HepG2 (cell line): ENCODE results near the gene SLC39A3. TPM values are rescaled to one million over a fixed set of nuclear protein-coding genes. Genes with fewer than 3 reads are reported as not detected.
A peak's percentile ranks its signal among the peaks of the same experiment; 100 is the strongest.

ENCODE experiments used
- CTCF ChIP-seq: sonication (generic); formaldehyde crosslinking; IDR thresholded peaks from 2 replicates; pipeline ENCODE4 v1.5.0; 2020; ENCODE audit warnings: mild to moderate bottlenecking, missing genetic modification reagents, moderate library complexity
- E2F2 ChIP-seq: sonication (generic); formaldehyde crosslinking; IDR thresholded peaks from 2 replicates; pipeline ENCODE4 v1.4.0; 2020; ENCODE audit warnings: missing genetic modification reagents, borderline replicate concordance
- HNF4A ChIP-seq: sonication (generic); formaldehyde crosslinking; IDR thresholded peaks from 2 replicates; pipeline ENCODE4 v1.4.0; 2020; ENCODE audit warnings: missing genetic modification reagents
- JDP2 ChIP-seq: sonication (generic); formaldehyde crosslinking; IDR thresholded peaks from 2 replicates; pipeline ENCODE4 v1.8.1; 2022; ENCODE audit warnings: missing genetic modification reagents, borderline replicate concordance
- MTF2 ChIP-seq: sonication (generic); formaldehyde crosslinking; IDR thresholded peaks from 2 replicates; pipeline ENCODE4 v1.5.0; 2020; ENCODE audit warnings: missing genetic modification reagents, borderline replicate concordance
- SMAD9 ChIP-seq: sonication (generic); formaldehyde crosslinking; IDR thresholded peaks from 2 replicates; pipeline ENCODE4 v1.5.1; 2020; ENCODE audit warnings: mild to moderate bottlenecking, missing genetic modification reagents
- TFDP1 ChIP-seq: IDR thresholded peaks from 2 replicates; pipeline ENCODE4 v1.6.1; 2016; ENCODE audit warnings: missing compliant biosample characterization, missing genetic modification reagents, borderline replicate concordance
- ZNF224 ChIP-seq: sonication (generic); formaldehyde crosslinking; IDR thresholded peaks from 2 replicates; pipeline ENCODE4 v1.5.0; 2020; ENCODE audit warnings: mild to moderate bottlenecking, missing genetic modification reagents
- ZNF24 ChIP-seq: fragments of 450-650 bp; IDR thresholded peaks from 2 replicates; pipeline ENCODE4 v1.6.1; 2017; ENCODE audit warnings: antibody characterized with exemption, mild to moderate bottlenecking
- ZNF546 ChIP-seq: sonication (generic); formaldehyde crosslinking; conservative IDR thresholded peaks from 2 replicates; pipeline ENCODE4 v1.8.1; 2023; ENCODE audit warnings: mild to moderate bottlenecking, missing genetic modification reagents
- ZNF616 ChIP-seq: sonication (generic); formaldehyde crosslinking; IDR thresholded peaks from 2 replicates; pipeline ENCODE4 v1.5.0; 2020; ENCODE audit warnings: low read depth, mild to moderate bottlenecking, missing genetic modification reagents
- polyA plus RNA-seq, 8 experiments: library from polyadenylated mRNA; depleted of rRNA in 3 of 8; stranded (reverse) in 7 of 8; unstranded in 1 of 8; fragments of >200 nt; fragmentation: Illumina TruSeq in 4 of 8; extraction: Trizol in 4 of 8; gene quantifications; 2 replicates each; pipeline versions ENCODE4 v1.2.1 to v1.2.3, GENCODE V29; 2011 to 2016; ENCODE audit warnings: low read depth in 4 of 8, missing spikeins in 1 of 8, mixed read lengths in 1 of 8; ENCODE audit not compliant: insufficient read depth in 1 of 8
- total RNA-seq, 5 experiments: library from RNA; depleted of rRNA; stranded (reverse); fragments of >200 nt; fragmentation: Illumina TruSeq; extraction: Trizol; gene quantifications; 2 replicates each; pipeline ENCODE4 v1.2.3, GENCODE V29; 2016; ENCODE audit warnings: low read depth in 1 of 5
- TF ChIP-seq, protein P1 (sequence below): sonication (generic); formaldehyde crosslinking; IDR thresholded peaks from 2 replicates; pipeline ENCODE4 v1.4.0; 2020; ENCODE audit warnings: missing genetic modification reagents
- TF ChIP-seq, protein P2 (sequence below): sonication (generic); formaldehyde crosslinking; IDR thresholded peaks from 2 replicates; pipeline ENCODE4 v1.8.1; 2023; ENCODE audit warnings: mild to moderate bottlenecking, missing genetic modification reagents
- TF ChIP-seq, protein P3 (sequence below): sonication (generic); formaldehyde crosslinking; IDR thresholded peaks from 2 replicates; pipeline ENCODE4 v1.5.0; 2020; ENCODE audit warnings: missing genetic modification reagents

Gene SLC39A3
- total and polyA plus RNA-seq, 2 of the 13 experiments (the other 11 are each of a cell fraction or from before 2014, with no cell fraction given): 33.6 to 41.6 TPM

DNA sequence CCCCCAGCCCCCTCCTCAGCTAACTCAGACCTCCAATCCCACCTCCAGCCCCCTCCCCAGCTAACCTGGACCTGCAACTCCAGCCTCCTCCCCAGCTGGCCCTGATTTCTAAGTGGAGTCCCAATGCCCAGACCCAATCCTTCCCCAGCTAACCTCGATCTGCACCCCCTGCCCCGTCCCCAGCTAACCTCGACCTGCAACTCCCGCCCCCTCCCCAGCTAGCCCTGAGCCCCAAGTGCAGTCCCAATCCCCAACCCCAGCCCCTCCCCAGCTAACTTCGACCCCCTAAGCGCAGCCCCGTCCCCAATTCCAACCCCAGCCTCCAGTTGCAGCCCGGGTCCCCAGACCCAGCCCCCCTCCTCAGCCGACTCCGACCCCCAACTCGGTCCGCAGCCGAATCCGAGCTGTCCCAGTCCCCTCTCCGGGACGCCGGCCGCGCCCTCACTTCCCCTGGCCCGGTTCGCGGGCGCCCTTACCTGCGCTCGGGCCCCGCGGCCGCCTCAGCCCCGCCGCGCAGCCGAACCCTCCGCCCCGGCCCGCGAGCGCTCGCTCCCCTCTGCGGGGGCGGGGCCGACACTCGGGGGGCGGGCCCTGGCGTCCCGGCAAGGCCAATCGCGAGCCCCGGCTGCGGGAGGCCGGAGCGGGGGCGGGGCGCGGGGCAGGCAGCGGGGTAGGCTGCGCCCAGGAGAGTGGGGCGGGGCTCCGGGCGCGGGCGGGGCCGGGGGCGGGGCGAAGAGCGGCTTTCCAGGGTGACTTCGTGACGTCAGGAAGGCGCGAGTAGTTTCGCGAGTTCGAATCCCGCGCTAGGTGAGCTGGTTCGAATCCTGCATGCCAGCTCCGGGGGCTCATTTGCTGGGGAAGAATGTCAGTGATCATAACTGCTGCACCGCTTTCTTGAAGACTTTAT is 37.4 kb downstream of the SLC39A3 start, which contains the start of gene GNG7 (continued):
- TF ChIP-seq SMAD9 (no peak), MTF2 (CRISPR knock-in tag) (no peak), TFDP1 (CRISPR knock-in tag) (no peak), ZNF546 (CRISPR knock-in tag) (no peak), ZNF24 (0 out of 2 replicates have a peak, but pooled peaks have one; percentile 20), JDP2 (CRISPR knock-in tag) (no peak), E2F2 (CRISPR knock-in tag) (no peak), ZNF616 (CRISPR knock-in tag) (no peak), HNF4A (CRISPR knock-in tag) (no peak), ZNF224 (CRISPR knock-in tag) (no peak), CTCF (no peak)
- TF ChIP-seq, protein P1, sequence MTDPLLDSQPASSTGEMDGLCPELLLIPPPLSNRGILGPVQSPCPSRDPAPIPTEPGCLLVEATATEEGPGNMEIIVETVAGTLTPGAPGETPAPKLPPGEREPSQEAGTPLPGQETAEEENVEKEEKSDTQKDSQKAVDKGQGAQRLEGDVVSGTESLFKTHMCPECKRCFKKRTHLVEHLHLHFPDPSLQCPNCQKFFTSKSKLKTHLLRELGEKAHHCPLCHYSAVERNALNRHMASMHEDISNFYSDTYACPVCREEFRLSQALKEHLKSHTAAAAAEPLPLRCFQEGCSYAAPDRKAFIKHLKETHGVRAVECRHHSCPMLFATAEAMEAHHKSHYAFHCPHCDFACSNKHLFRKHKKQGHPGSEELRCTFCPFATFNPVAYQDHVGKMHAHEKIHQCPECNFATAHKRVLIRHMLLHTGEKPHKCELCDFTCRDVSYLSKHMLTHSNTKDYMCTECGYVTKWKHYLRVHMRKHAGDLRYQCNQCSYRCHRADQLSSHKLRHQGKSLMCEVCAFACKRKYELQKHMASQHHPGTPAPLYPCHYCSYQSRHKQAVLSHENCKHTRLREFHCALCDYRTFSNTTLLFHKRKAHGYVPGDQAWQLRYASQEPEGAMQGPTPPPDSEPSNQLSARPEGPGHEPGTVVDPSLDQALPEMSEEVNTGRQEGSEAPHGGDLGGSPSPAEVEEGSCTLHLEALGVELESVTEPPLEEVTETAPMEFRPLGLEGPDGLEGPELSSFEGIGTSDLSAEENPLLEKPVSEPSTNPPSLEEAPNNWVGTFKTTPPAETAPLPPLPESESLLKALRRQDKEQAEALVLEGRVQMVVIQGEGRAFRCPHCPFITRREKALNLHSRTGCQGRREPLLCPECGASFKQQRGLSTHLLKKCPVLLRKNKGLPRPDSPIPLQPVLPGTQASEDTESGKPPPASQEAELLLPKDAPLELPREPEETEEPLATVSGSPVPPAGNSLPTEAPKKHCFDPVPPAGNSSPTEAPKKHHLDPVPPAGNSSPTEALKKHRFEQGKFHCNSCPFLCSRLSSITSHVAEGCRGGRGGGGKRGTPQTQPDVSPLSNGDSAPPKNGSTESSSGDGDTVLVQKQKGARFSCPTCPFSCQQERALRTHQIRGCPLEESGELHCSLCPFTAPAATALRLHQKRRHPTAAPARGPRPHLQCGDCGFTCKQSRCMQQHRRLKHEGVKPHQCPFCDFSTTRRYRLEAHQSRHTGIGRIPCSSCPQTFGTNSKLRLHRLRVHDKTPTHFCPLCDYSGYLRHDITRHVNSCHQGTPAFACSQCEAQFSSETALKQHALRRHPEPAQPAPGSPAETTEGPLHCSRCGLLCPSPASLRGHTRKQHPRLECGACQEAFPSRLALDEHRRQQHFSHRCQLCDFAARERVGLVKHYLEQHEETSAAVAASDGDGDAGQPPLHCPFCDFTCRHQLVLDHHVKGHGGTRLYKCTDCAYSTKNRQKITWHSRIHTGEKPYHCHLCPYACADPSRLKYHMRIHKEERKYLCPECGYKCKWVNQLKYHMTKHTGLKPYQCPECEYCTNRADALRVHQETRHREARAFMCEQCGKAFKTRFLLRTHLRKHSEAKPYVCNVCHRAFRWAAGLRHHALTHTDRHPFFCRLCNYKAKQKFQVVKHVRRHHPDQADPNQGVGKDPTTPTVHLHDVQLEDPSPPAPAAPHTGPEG (CRISPR knock-in tag): no peak
- TF ChIP-seq, protein P2, sequence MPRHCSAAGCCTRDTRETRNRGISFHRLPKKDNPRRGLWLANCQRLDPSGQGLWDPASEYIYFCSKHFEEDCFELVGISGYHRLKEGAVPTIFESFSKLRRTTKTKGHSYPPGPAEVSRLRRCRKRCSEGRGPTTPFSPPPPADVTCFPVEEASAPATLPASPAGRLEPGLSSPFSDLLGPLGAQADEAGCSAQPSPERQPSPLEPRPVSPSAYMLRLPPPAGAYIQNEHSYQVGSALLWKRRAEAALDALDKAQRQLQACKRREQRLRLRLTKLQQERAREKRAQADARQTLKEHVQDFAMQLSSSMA (CRISPR knock-in tag): no peak
- TF ChIP-seq, protein P3, sequence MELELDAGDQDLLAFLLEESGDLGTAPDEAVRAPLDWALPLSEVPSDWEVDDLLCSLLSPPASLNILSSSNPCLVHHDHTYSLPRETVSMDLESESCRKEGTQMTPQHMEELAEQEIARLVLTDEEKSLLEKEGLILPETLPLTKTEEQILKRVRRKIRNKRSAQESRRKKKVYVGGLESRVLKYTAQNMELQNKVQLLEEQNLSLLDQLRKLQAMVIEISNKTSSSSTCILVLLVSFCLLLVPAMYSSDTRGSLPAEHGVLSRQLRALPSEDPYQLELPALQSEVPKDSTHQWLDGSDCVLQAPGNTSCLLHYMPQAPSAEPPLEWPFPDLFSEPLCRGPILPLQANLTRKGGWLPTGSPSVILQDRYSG: no peak
